ENCODE measurements around the gene SERPINE1. TPM values are rescaled to one million over a fixed set of nuclear protein-coding genes. Genes with fewer than 3 reads are reported as not detected.

The SERPINE1 gene
- total and polyA plus RNA-seq, 2 of the 13 experiments (the other 11 are each of a cell fraction or from before 2014, with no cell fraction given), result 21.2 to 1,576 TPM

GRCh38 chr7:101121991-101122932, 4.6 kb upstream of the SERPINE1 start (continued):
- TF ChIP-seq TFE3 (CRISPR knock-in tag; IDR thresholded peaks at IDR 0.05) (peak; percentile 35; the same call in 1 of the 2 replicates), HIC2 (CRISPR knock-in tag; IDR thresholded peaks at IDR 0.05; ENCODE audit: low read depth) (no peak), ZIK1 (CRISPR knock-in tag; IDR thresholded peaks at IDR 0.05; ENCODE audit: borderline replicate concordance, low read depth) (0 out of 2 replicates have a peak, but pooled peaks have one; percentile 19), ZBTB21 (CRISPR knock-in tag; IDR thresholded peaks at IDR 0.05) (no peak), SRF (IDR thresholded peaks at IDR 0.05; ENCODE audit: low read depth, low read length) (no peak), CBX5 (CRISPR knock-in tag; IDR thresholded peaks at IDR 0.05; ENCODE audit: borderline replicate concordance) (no peak), EZH2 (conservative IDR thresholded peaks at IDR 0.05; ENCODE audit: low read depth, low read length) (no peak), ZNF407 (CRISPR knock-in tag; IDR thresholded peaks at IDR 0.05; ENCODE audit: not compliant biosample characterization) (no peak), SAP130 (CRISPR knock-in tag; IDR thresholded peaks at IDR 0.05; ENCODE audit: low read depth) (peak; percentile 74), ARNT (IDR thresholded peaks at IDR 0.05) (no peak), YEATS2 (CRISPR knock-in tag; IDR thresholded peaks at IDR 0.05; ENCODE audit: borderline replicate concordance) (no peak), ZNF33B (CRISPR knock-in tag; IDR thresholded peaks at IDR 0.05) (no peak), ZNF317 (CRISPR knock-in tag; IDR thresholded peaks at IDR 0.05) (0 out of 2 replicates have a peak, but pooled peaks have one; percentile 28), THAP11 (CRISPR knock-in tag; IDR thresholded peaks at IDR 0.05) (peak; percentile 61), ZNF468 (CRISPR knock-in tag; IDR thresholded peaks at IDR 0.05) (no peak), ZSCAN9 (CRISPR knock-in tag; IDR thresholded peaks at IDR 0.05; ENCODE audit: borderline replicate concordance) (0 out of 2 replicates have a peak, but pooled peaks have one; percentile 49), ETV5 (CRISPR knock-in tag; IDR thresholded peaks at IDR 0.05; ENCODE audit: borderline replicate concordance) (peak; percentile 97), FOXK1 (CRISPR knock-in tag; IDR thresholded peaks at IDR 0.05; ENCODE audit: borderline replicate concordance, low read depth) (no peak)

All from HepG2 (cell line).